ENCODE results near the gene MACROD2.
"Not testable (repeated sequence)": the region's sequence is repeated elsewhere in the genome, so short reads cannot be mapped to it uniquely, and the experiment has no call there.

The MACROD2 gene

GRCh38 chr20:14432597-14432996, 437.3 kb downstream of the MACROD2 start:
- TF ChIP-seq ZNF274 (IDR thresholded peaks at IDR 0.05; ENCODE audit: low read depth, low read length): no peak
- H3K4me3 ChIP-seq (ENCODE audit: low read length): no peak overlapping the region

GRCh38 chr20:14434384-14435136, 439.2 kb downstream of the MACROD2 start:
- TF ChIP-seq ZNF274 (IDR thresholded peaks at IDR 0.05; ENCODE audit: low read depth, low read length): no peak
- no peak overlapping the region for H3K4me3 ChIP-seq (ENCODE audit: low read length)

DNA sequence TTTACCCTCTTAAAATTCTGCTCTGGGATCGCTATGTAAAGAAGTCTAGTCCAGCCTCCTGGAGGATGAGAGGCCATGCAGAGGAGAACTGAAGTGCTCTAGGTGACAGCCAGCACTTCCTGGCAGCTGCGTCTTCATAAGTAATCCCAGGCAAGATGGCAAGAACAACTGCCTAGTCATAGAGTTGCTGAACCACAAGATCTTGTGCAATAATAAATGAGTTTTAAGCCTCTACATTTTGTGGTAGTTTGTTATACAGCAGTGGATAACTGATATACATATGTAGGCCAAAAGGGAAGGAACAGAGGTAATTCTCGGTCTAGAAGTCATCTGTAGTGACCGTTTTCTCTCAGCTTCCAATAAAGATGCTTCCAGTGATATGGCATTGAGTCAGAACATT, 445.9 kb downstream of the MACROD2 start:
- H3K4me3 ChIP-seq (ENCODE audit: low read length): no peak overlapping the region
- TF ChIP-seq ZNF274 (IDR thresholded peaks at IDR 0.05; ENCODE audit: low read depth, low read length): no peak

DNA sequence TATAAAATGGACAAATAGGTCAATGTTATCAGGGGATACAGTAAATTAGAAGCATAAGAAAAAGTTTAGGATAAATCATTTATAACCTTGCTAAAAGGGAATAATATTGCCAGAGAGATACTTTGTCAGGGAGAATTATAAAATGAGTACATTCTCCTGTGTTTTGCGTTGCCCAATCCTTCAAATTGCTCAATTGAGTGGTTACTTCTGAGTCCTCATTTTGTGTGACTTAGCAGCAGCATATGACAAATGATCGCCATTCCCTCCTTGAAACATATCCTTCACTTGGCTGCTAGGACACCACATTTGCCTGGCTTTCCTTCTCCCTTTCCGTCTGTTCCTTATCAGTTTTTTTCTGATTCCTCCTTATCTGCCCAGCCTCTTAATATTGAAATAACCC, 448.8 kb downstream of the MACROD2 start:
- no peak for TF ChIP-seq ZNF274 (IDR thresholded peaks at IDR 0.05; ENCODE audit: low read depth, low read length)
- H3K4me3 ChIP-seq (ENCODE audit: low read length): no peak overlapping the region

- no peak for TF ChIP-seq ZNF274 (IDR thresholded peaks at IDR 0.05; ENCODE audit: low read depth, low read length)
- H3K4me3 ChIP-seq (ENCODE audit: low read length): no peak overlapping the region
Observed at GRCh38 chr20:14445310-14445709, 450.0 kb downstream of the MACROD2 start.

GRCh38 chr20:14445902-14446301, 450.6 kb downstream of the MACROD2 start:
- no peak overlapping the region for H3K4me3 ChIP-seq (ENCODE audit: low read length)
- no peak for TF ChIP-seq ZNF274 (IDR thresholded peaks at IDR 0.05; ENCODE audit: low read depth, low read length)

DNA sequence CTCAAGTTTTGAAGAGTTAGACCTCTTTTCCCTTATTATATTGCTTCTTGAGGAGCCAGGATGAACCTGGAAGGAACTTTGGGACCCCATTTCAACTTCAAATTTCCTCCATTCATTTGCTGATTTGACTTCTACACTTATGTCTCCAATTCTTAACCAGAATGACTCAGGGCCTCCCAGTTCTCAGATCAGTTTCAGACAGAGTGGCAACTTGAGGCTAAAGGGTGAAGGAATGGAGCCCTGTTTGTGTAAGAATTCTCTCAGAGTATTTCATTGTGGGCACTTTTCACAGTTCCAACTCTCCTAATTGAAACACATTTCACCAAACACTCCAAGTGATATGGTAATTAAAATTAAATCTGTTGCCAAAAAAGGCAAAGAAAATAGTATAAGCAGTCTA, 451.1 kb downstream of the MACROD2 start:
- no peak overlapping the region for H3K4me3 ChIP-seq (ENCODE audit: low read length)
- no peak for TF ChIP-seq ZNF274 (IDR thresholded peaks at IDR 0.05; ENCODE audit: low read depth, low read length)

DNA sequence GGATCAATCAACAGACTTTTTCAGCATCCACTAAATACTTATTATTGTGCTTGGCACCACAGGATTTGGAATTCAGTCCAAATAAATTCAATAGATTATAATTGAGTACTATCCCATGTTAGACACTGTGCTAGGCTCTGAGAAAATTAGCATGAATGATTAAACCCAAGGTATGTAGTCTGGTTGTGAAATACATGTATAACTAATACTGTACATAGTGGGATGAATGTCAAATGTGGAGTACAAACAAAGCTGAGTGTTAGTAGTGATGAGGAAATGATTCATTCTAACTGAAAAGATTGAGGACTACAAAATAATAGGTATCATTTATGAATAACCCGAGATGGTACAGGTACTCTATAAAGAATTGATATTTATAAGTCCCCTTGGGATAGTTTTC, 454.0 kb downstream of the MACROD2 start:
- no peak for TF ChIP-seq ZNF274 (IDR thresholded peaks at IDR 0.05; ENCODE audit: low read depth, low read length)
- H3K4me3 ChIP-seq (ENCODE audit: low read length): no peak overlapping the region

- no peak overlapping the region for H3K4me3 ChIP-seq (ENCODE audit: low read length)
- TF ChIP-seq ZNF274 (IDR thresholded peaks at IDR 0.05; ENCODE audit: low read depth, low read length): no peak
Observed at GRCh38 chr20:14450256-14450655, 454.9 kb downstream of the MACROD2 start.

DNA sequence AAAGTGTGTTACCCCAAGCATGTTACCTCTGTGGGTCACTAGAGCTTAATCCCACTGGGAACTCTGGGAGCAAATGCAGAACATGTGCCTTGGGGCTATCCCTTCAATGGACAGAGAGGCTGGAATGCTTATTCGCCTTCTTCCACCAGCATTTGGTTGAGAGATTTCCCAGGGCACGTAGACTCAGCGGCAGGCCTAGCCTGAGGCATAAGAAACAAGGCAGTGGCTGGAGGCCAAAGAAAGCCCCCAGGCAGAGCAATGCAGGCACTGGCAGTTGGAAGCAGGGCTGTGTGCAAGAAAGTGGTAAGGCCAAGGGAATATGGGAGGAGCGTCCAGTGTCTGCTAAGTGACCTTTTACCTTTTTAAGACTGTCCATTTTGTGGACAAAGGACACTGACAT, 456.1 kb downstream of the MACROD2 start:
- no peak for TF ChIP-seq ZNF274 (IDR thresholded peaks at IDR 0.05; ENCODE audit: low read depth, low read length)
- no peak overlapping the region for H3K4me3 ChIP-seq (ENCODE audit: low read length)

- H3K4me3 ChIP-seq (ENCODE audit: low read length): no peak overlapping the region
- no peak for TF ChIP-seq ZNF274 (IDR thresholded peaks at IDR 0.05; ENCODE audit: low read depth, low read length)
Observed at GRCh38 chr20:14453259-14453658, 457.9 kb downstream of the MACROD2 start.

GRCh38 chr20:14454296-14454695, 459.0 kb downstream of the MACROD2 start:
- H3K4me3 ChIP-seq (ENCODE audit: low read length): no peak overlapping the region
- TF ChIP-seq ZNF274 (IDR thresholded peaks at IDR 0.05; ENCODE audit: low read depth, low read length): no peak

DNA sequence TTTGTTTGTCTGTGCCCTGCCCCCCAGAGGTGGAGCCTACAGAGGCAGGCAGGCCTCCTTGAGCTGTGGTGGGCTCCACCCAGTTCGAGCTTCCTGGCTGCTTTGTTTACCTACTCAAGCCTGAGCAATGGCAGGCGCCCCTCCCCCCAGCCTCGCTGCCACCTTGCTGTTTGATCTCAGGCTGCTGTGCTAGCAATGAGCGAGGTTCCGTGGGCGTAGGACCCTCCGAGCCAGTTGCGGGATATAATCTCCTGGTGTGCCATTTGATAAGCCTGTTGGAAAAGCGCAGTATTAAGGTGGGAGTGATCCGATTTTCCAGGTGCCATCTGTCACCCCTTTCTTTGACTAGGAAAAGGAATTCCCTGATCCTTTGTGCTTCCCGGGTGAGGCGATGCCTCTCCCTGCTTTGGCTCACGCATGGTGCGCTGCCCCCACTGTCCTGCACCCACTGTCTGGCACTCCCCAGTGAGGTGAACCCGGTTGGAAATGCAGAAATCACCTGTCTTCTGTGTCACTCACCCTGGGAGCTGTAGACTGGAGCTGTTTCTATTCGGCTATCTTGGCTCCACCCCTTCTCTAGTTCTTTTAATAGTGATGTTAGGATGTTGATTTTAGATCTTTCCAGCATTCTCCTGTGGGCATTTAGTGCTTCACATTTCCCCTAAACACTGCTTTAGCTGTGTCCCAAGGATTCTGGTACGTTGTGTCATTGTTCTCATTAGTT, 471.9 kb downstream of the MACROD2 start:
- not testable (repeated sequence) for H3K4me3 ChIP-seq (ENCODE audit: low read length)

DNA sequence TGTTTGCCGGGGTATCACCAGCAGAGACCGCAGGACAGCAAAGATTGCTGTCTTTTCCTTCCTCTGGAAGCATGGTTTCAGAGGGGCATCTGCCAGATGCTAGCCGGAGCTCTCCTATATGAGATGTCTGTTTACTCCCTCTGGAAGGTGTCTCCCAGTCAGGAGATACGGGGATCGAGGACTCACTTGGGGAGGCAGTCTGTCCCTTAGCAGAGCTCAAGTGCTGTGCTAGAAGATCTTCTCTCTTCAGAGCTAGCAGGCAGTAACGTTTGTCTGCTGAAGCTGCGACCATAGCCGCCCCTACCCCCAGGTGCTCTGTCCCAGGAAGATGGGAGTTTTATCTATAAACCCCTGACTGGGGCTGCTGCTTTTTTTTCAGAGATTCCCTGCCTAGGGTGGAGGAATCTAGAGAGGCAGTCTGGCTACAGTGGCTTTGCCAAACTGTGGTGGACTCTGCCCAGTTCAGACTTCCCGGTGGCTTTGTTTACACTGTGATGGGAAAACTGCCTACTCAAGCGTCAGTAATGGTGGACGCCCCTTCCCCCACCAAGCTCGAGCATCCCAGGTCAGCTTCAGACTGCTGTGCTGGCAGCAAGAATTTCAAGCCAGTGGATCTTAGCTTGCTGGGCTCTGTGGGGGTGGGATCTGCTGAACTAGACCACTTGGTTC, 475.0 kb downstream of the MACROD2 start:
- no peak overlapping the region for H3K4me3 ChIP-seq (ENCODE audit: low read length)
- no peak for TF ChIP-seq ZNF274 (IDR thresholded peaks at IDR 0.05; ENCODE audit: low read depth, low read length)

Measured in GM08714 (cell line).